Body of pancreas (tissue), 4 donors: ENCODE data around the gene IRAG1. TPM values are rescaled to one million over a fixed set of nuclear protein-coding genes. Genes with fewer than 3 reads are reported as not detected.

ENCODE experiments used
- ATAC-seq: fragments of 150-250 bp; one replicate; pipeline ENCODE4 v1.9.1; 2016
- DNase-seq, 4 donors: peaks; one replicate each; pipeline ENCODE4 v3.0.0-alpha.2; 2019
- H3K27ac ChIP-seq, 4 donors: fragments of 200-600 bp; sonication (generic); 1 replicate in 3 of 4; 2 replicates in 1 of 4; pipeline versions ENCODE4 v1.5.1 to v1.6.1; 2016 to 2019; ENCODE audit warnings: mild to moderate bottlenecking in 1 of 4, mixed read lengths in 1 of 4, moderate library complexity in 1 of 4
- H3K27me3 ChIP-seq, 2 donors: fragments of 200-600 bp; sonication (generic); one replicate each; pipeline ENCODE4 v1.6.0; 2016; ENCODE audit warnings: mild to moderate bottlenecking in 1 of 2
- H3K36me3 ChIP-seq, 2 donors: fragments of 200-600 bp; sonication (generic); replicated peaks in 1 of 2; 2 replicates each; pipeline ENCODE4 v1.5.1; 2016; ENCODE audit warnings: low read depth in 2 of 2; ENCODE audit not compliant: insufficient read depth in 1 of 2
- H3K4me1 ChIP-seq: fragments of 200-600 bp; sonication (generic); one replicate; pipeline ENCODE4 v1.6.0; 2016
- H3K4me3 ChIP-seq, 2 donors: fragments of 200-600 bp; sonication (generic); 1 replicate in 1 of 2; 2 replicates in 1 of 2; pipeline ENCODE4 v1.5.1; 2016 to 2019
- H3K9me3 ChIP-seq, 3 donors: fragments of 200-600 bp; sonication (generic); 1 replicate in 2 of 3; 2 replicates in 1 of 3; pipeline ENCODE4 v1.5.1; 2016
- CTCF ChIP-seq, 7 experiments: fragments of 450-650 bp in 4 of 7; fragments of 200-600 bp in 3 of 7; sonication (generic) in 3 of 7; IDR thresholded peaks; one replicate each; pipeline ENCODE4 v1.5.1; 2016 to 2019; ENCODE audit warnings: antibody characterized with exemption in 7 of 7
- POLR2A ChIP-seq, 3 donors: fragments of 450-650 bp; IDR thresholded peaks; one replicate each; pipeline ENCODE4 v1.6.1; 2016; ENCODE audit warnings: antibody characterized with exemption in 3 of 3, mild to moderate bottlenecking in 2 of 3
- WGBS, 2 donors: methylation state at CpG; one replicate each; pipeline ENCODE4 v1.1.5; 2017; 5-methylcytosine and 5-hydroxymethylcytosine counted together
- intact Hi-C: fragments of 100-400 bp; cut with DNase I; formaldehyde crosslinking; loops from one replicate; pipeline ENCODE4 v1.15.1; 2023
- total RNA-seq, 2 donors: library from RNA; depleted of rRNA; stranded (reverse); fragments of >200 nt; gene quantifications; one replicate each; pipeline ENCODE4 v1.1.0, GENCODE V29; 2016

Gene IRAG1
- total RNA-seq, 2 donors from 2014 or later = 1.6 to 10.1 TPM

DNA sequence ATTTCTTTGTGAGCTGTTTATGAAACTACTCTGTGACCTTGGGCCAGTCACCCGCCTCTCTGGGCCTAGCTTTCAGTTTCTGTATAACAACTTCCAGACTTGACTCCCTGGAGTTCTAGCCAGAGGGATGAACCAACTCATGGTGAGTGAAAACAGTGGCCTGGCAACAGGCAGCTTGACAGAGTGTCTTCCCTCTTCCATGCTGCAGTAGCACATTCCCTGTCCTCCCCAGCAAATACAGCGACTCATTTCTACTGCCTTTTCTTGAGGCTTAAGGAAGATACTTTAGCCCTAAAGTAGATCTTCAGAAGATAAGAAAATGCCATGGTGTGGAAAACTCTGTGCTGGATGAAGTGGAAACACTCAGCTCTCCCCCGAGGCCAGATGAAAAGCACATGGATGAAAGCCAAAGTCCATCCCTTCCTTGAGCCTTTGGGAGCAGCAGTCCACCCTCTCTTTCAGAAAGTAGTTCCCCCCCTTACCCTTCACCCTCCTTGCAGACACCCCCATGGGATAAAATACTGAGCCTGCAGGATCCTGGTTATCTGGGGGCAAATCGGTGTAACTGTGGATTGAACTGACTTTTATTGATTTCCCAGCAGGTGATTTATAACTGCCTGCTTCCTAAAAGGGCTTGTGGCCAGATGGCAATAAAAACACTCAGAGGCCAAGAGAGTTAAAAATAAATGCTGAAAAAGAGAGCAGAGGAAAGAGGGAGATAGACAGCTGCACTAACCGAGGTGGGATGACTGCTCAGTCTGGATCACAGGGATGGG lies 24.1 kb downstream of the IRAG1 start:
- WGBS, 2 donors = 36 to 41% methylated on average over 5 of the region's 5 CpGs
- no peak overlapping the region for H3K4me3 ChIP-seq
- H3K36me3 ChIP-seq = no peaks in the 10 kb centered on the region
- H3K27me3 ChIP-seq = no peaks in the 10 kb centered on the region
- no peak for TF ChIP-seq CTCF (IDR thresholded peaks at IDR 0.05)
- TF ChIP-seq POLR2A (IDR thresholded peaks at IDR 0.05) = no peak
- peak overlapping the region in 1 of 4 donors; percentile 12 for H3K27ac ChIP-seq
- peaks cover 15% of the 10 kb centered on the region for H3K4me1 ChIP-seq
- ATAC-seq (peak; percentile 65), DNase-seq (peak in 2 of 4 donors; percentile 23 to 28)
- no peaks in the 10 kb centered on the region for H3K9me3 ChIP-seq
- intact Hi-C loops = no loop called here

DNA sequence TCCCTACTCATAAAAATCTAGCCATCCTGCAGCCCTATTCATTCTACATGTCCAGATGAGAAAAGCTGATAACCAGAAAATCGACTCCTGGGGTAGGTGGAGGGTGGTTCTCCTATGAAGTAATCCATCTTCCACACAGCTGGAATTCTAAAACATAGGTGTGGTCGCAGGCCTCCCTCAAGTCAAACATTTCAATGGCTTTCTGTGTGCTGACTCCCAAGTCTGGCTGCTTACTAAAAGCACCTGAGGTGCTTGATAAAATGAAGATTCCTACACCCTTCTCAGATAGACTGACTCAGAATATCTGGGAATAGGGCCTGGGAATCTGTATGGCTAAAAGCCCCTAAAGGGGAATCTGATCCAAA lies 26.1 kb downstream of the IRAG1 start:
- Histone ChIP-seq H3K36me3 (no peaks in the 10 kb centered on the region), H3K4me3 (no peak overlapping the region), H3K9me3 (no peaks in the 10 kb centered on the region), H3K27me3 (no peaks in the 10 kb centered on the region), H3K4me1 (peaks cover 15% of the 10 kb centered on the region), H3K27ac (no peak overlapping the region)
- intact Hi-C loops = no loop called here
- TF ChIP-seq POLR2A (IDR thresholded peaks at IDR 0.05) (no peak), CTCF (IDR thresholded peaks at IDR 0.05) (no peak)
- ATAC-seq (no peak), DNase-seq (no peak)
- WGBS, 2 donors = 53% methylated on average over 2 of the region's 2 CpGs

DNA sequence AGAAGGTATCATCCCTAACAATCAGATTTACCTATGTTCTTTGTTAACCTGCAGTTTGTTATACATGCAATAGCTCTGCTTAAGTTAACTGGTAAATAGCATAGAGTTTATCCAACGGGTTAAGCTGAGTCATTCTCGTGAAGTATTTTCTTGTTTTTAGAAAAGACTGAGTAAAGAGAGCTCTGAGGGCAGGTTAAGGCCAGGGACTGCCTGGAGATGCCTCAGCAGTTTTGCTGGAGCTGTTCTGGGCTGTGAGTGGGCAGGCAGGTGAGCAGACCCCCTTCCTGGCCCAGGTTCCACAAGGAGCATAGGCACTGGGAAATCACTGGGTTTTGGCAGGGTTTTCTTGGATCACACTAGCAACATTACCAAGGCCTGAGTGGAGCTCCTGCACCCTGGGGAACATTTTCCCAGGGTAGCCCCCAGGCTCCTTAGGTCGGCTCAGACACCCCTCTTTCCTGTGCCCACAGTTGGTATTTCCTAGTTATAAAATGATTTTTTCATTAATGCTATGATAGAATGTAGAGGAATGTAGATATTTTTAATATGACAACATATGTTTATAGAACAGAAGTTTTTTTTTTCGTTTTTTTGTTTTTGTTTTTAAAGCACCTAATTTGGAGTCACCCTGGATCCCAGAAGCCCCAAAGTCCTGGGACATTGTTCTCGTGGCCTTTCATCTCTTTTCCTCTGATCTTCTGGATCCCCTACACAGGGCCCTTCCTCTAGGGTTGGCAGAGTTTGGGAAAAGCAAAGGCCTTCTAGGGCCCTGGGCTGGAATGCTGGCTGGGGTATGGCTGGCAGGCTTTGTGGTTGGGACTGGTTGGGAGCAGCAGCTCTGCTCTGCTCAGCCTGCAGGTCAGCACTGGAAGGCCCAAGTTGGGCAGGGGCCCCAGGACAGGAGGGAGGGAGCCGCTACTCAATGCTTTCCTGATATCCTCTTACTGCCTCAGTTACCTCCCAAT lies 26.7 kb downstream of the IRAG1 start:
- no peak overlapping the region for H3K4me3 ChIP-seq
- intact Hi-C loops = no loop called here
- DNase-seq (no peak), ATAC-seq (no peak)
- no peaks in the 10 kb centered on the region for H3K27me3 ChIP-seq
- no peak overlapping the region for H3K27ac ChIP-seq
- no peaks in the 10 kb centered on the region for H3K9me3 ChIP-seq
- WGBS, 2 donors = 56 to 69% methylated on average over 6 of the region's 6 CpGs
- TF ChIP-seq CTCF (IDR thresholded peaks at IDR 0.05) = no peak
- TF ChIP-seq POLR2A (IDR thresholded peaks at IDR 0.05) = no peak
- no peaks in the 10 kb centered on the region for H3K36me3 ChIP-seq
- H3K4me1 ChIP-seq = peaks cover 15% of the 10 kb centered on the region

DNA sequence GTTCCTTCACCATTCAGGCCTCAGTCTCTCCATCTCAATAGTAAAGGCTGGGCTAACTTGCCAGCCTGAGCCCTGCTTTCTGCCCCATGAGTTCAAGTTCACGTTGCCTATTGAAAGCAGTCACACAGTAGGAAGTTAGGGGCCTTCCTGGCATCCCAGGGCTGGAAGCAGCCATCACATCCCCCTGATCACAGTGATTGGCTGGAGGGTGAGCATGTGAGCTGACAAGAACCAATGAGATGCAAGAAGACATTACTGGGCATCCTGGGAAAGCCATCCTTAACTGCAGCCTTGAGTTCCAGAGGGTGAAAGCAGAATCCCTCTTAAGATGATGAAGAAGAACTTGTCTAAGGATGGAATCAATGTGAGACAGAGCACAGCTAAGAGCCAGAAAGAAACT lies 29.1 kb downstream of the IRAG1 start:
- no peak overlapping the region for H3K4me3 ChIP-seq
- H3K27ac ChIP-seq = no peak overlapping the region
- DNase-seq (no peak), ATAC-seq (no peak)
- no peaks in the 10 kb centered on the region for H3K9me3 ChIP-seq
- no peaks in the 10 kb centered on the region for H3K27me3 ChIP-seq
- no peak for TF ChIP-seq CTCF (IDR thresholded peaks at IDR 0.05)
- no peak for TF ChIP-seq POLR2A (IDR thresholded peaks at IDR 0.05)
- intact Hi-C loops = no loop called here
- no peaks in the 10 kb centered on the region for H3K36me3 ChIP-seq
- WGBS, 2 donors = 70 to 80% methylated on average over 1 of the region's 1 CpG
- H3K4me1 ChIP-seq = peaks cover 9% of the 10 kb centered on the region
